ENCODE results near the gene RYR2.
"Not testable (repeated sequence)": the region's sequence is repeated elsewhere in the genome, so short reads cannot be mapped to it uniquely, and the experiment has no call there.

The RYR2 gene

GRCh38 chr1:237820634-237821033 is 778.6 kb downstream of the RYR2 start:
- DNase-seq: not testable (repeated sequence)

- no peak for DNase-seq
Observed at GRCh38 chr1:237832858-237833257, 790.9 kb downstream of the RYR2 start.

- DNase-seq: no peak
Observed at GRCh38 chr1:237834048-237834447, 792.1 kb downstream of the RYR2 start.

DNA sequence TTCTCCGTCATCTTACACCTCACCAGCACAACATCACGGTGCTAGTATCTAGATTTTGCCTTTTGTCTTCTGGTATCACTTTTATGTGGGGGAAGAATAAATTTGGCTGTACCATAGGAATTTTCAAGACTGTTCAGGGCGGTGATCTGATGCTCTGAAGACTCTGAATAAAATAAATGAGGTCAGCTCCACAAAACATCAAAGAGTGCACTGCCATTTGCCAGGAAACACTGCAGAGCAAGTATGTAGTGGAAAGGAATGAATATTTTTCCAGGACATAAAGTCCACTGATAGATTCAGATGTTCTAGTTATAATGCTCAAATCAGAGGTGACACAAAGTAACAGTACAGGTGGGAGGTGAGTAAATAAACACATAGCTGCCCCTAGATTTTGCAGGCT is 792.5 kb downstream of the RYR2 start:
- DNase-seq: no peak

GRCh38 chr1:237838320-237838719 is 796.3 kb downstream of the RYR2 start:
- no peak for DNase-seq

DNA sequence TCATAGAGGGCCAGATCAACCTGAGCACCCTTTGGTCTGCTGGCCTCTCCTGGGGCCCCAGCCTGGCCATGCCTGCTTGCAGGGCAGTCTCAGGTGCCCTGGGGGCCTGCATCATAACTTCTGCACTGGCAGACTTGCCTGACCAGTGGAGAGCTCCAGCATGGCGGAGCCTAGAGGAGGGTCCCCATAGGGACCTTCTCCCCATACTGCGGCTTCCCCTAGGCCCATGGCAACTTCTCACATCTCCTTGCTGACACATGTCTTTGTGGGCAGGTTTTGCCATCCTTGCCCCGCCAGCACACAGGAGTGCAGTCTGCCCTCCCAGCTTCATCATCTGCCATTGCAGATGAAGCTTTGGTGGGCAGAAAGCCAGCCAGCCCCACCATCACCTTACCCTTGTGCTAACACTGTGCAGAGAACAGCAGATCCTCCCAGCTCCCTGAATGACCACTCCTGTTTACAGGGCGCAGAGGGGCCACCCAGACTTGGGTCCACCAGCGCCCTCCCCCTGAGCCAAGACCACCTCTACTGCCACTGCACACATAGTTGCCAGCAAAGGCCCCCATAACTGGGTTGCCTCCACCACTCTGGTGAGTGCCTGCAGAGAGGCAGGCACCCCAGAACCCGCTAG is 797.0 kb downstream of the RYR2 start:
- DNase-seq: no peak

DNA sequence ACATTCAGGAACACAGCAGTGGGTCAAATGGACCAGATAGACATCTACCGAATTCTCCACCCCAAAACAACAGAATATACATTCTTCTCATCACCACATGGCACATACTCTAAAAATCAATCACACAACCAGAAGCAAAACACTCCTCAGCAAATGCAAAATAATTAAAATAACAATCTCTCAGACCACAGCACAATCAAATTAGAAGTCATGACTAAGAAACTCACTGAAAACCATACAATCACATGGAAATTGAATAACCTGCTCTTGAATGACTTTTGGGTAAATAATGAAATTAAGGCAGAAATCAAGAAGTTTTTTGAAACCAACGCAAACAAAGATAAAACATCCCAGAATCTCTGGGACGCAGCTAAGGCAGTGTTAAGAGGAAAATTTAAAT is 799.5 kb downstream of the RYR2 start:
- DNase-seq: no peak

- DNase-seq: not testable (repeated sequence)
Observed at GRCh38 chr1:237843516-237843915, 801.5 kb downstream of the RYR2 start.

DNA sequence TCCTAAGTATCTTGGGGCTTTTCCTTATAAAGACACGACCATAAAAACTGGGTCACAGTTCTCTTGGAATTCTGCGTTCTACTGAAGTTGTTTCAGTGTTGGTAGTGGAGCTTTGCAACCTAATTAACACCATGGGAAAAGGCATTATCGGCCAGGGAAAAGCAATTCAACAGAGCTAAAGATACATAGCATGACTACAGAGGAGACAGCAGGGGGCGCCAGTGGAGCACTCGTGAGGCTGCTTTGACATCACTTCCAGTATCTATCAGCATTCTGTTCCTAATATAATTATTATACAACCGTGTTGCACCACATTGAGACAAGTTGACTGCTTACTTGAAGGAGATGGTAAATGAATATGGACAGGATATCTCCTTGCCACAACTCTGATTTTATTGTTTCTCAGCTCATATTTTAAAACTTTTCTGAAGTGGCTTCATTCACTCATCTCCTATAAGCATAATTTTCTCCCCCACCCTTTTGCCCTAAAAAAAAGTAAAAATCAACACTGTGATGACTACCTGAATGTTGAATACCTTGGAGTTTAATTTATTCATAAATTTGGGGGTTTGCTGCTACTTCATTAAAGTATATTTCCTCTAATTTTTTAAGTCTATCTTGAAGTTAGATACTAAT is 809.3 kb downstream of the RYR2 start:
- DNase-seq: no peak

DNA sequence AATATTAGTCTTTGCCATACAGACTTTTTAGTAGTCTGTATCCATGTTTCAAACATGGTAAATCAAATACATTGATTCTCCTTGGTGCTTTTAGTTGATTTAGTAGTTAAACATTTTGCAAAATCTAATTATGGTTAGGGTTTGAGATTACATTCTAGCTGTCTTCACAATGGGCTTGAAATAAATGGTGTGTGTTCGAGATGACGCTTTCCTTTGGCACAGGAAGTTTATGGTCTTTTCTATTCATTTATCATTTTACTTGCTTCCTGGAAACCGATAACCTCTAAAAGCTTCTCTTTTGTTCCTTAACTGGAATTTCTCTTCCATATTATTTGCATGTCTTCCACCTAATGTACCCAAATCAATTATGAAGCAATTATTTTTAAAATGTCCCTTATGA is 810.4 kb downstream of the RYR2 start:
- no peak for DNase-seq

DNA sequence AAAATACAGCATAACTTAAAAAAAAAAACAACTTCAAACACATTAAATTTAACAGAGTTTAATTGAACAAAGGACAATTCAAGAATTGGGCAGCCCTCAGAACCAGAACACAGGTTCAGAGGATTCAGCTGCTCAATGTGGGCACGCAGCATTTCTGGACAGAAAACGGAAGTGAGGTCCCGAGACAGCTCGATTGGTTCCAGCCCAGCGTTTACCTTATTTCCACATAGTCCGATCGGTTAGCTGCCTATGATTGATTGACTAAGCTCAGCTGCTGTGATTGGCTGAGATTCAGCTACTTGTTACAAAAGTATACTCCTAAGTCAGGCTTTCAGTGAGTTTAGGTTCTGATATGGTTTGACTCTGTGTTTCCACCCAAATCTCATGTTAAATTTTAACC is 815.5 kb downstream of the RYR2 start:
- no peak for DNase-seq

DNA sequence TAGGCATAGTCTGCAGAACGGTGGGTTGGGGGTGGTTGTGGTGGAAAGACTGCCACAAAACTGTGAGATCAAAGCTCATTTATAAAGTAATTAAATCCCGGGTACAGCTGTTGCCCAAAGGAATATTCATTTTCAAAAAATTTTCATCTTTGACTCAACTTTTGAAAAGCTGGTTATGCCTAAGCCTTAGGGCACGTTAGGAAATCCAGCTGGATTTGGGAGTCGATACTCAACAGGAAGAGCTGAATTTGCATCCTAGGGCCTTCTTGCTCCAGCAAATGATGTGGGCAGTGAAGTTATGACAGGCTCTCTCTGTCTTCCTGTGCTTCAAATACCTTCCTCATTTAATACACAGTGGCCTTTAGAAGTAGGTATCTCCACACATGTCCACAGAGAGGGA is 817.0 kb downstream of the RYR2 start:
- no peak for DNase-seq

GRCh38 chr1:237861944-237862343 is 820.0 kb downstream of the RYR2 start:
- DNase-seq: no peak

DNA sequence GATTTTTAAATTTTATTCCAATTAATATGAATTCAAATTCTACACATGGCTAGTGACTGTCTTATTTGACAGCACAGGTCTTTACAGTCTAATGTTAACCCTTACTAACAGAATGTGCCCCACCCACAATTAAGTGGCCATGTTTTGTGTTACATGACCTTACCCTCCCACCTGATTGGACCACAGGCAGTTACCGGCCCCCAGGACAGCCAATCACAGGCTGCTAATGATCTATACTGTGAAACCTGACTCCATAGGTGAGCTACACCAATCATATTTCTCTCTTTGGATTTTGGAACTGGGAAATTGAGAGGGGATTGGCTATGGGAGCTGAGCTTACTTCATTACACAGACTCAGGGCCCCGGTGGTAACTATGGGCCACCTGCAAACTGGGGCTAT is 821.2 kb downstream of the RYR2 start:
- no peak for DNase-seq

DNA sequence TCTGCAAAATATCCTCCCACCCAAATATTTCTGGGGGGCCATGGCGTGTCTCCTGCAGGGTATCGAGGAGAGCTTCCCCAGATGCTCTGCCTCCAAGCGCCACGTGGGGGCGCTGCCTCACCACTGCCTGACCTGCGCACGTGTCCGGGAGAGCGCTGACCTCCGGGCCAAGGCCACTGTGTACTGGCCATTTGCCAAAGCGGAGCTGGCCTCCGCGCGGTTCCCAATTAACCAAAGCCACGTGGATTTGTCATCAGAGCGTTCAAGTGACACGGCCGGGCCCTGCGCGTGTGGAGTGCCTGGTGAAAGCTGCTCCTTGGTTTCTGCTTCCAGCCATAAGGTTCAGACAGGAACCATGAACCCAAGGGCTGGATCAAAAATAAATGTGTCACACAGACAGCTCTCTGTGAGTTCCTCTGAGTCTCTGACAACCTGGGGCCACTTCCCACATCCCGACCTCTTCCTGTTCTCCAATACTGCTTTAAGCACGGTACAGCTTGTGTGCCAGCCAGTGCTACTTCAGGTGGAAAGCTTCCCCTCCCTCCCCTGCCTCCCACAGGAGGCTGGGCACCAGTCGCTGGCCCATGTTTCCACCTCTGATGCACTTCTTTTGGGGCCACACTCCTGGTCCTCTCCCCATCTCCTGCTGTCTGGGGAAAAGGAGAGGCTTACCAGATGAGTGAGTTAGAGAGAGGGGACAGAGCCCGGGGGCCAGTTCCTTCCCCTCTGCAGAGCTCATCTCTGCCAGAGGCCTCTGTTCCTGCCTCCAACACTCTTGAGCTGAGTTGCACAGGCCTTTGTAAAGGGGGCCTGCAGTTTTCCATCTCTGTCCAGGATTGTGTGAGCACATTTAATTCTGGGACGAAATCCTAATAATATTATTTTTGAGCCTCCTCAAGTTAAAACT is 822.6 kb downstream of the RYR2 start:
- no peak for DNase-seq

DNA sequence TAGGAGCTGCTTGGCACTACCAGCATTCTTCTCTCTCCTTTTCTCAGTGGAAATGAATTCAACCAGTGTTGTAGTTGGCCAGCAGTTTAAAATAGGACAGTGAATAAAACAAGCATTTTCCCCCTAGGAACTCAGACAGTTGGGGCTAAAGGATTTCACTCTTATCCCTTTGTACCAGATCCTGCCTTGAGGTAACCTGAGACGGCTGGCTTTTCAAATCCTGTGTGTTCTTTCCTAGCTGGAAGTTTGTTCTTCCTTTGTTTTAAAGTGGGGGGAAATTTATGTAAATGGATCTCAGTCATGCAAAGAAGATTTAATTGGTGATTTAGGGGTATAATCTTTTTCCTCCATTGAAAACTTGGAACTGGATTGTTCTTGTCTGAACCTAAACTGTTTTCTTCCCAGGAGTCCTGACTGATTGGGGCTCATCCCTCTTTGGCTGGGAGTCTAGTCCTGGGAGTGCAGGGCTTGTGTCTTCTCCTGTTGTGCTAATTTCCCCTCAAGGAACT is 825.5 kb downstream of the RYR2 start:
- DNase-seq: no peak

- no peak for DNase-seq
Observed at GRCh38 chr1:237868817-237869600, 827.0 kb downstream of the RYR2 start.

- DNase-seq: no peak
Observed at GRCh38 chr1:237873487-237874211, 831.7 kb downstream of the RYR2 start.

- no peak for DNase-seq
Observed at GRCh38 chr1:237875291-237875690, 833.3 kb downstream of the RYR2 start.

GRCh38 chr1:237877631-237878030 is 835.6 kb downstream of the RYR2 start:
- no peak for DNase-seq

DNA sequence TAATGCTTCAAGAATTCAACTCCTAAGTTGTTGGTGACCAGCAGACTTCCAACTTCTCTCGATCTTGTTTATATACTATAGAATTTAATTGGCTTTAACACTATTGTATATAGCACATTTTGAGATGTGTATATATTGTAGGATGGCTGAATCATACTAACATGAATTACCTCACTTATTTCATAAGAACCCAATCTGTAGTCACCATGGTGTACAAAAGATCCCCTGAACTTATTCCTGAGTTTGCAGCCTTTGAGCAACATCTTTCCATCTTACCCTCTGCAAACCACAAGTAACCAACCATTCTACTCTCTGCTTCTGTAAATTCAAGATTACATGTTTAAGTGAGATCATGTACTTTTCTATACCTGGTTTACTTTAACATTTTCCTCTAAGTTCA is 836.4 kb downstream of the RYR2 start:
- no peak for DNase-seq

GRCh38 chr1:237879195-237879594 is 837.2 kb downstream of the RYR2 start:
- DNase-seq: no peak

All from stimulated activated CD4-positive, alpha-beta T cell treated with anti-CD3 and anti-CD28 coated beads, Interleukin-12 subunit alpha, Interleukin-12 subunit beta, amount 100 ng/mL, for 4 hours (primary cell).